Erythroblast (primary cell): ENCODE data around the gene G2E3.
"Not testable (repeated sequence)": the region's sequence is repeated elsewhere in the genome, so short reads cannot be mapped to it uniquely, and the experiment has no call there.

ENCODE experiments used
- DNase-seq, 2 experiments: peaks; one replicate each; lab custom pipeline; 2025; lab: John Stamatoyannopoulos, UW
- GATA1 ChIP-seq: IDR thresholded peaks from 2 replicates; pipeline ENCODE4 v1.6.1; 2011; ENCODE audit warnings: low read depth, mild to moderate bottlenecking, control low read depth, low read length, moderate library complexity
- POLR2A ChIP-seq: IDR thresholded peaks from 2 replicates; pipeline ENCODE4 v1.6.1; 2011; ENCODE audit warnings: mild to moderate bottlenecking, low read length

The G2E3 gene

DNA sequence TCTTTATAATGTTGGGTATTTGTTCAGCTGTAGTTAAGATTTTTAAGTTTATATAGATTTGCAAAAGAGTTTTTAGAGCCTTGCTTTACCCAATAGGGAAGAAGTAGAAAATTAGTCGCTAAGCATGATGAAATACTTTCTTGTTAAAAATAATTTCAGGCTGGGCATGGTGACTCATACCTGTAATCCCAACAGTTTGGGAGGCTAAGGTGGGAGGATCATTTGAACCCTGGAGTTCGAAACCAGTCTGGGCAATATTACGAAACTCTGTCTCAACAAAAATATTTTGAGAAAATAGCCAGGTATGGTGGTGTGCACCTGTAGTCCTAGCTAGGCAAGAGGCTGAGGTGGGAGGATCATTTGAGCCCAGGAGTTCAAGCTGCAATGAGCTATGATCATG lies 44.4 kb downstream of the G2E3 start:
- peak in 1 of 2 experiments; percentile 9 for DNase-seq
- TF ChIP-seq GATA1 (no peak), POLR2A (no peak)

DNA sequence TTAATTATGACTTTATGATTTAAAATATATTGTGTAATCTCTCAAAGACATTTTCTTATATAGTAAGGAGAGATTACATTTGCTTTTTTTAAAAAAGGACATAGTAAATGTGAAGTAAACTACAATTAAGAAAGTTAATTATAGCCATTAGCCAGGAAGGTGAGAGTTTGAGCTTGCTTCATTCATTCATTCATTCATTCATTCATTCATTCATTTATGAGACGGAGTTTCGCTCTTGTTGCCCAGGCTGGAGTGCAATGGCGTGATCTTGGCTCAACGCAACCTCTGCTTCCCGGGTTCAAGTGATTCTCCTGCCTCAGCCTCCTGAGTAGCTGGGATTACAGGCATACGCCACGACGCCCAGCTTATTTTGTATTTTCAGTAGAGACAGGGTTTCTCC lies 45.7 kb downstream of the G2E3 start:
- DNase-seq: not testable (repeated sequence)

DNA sequence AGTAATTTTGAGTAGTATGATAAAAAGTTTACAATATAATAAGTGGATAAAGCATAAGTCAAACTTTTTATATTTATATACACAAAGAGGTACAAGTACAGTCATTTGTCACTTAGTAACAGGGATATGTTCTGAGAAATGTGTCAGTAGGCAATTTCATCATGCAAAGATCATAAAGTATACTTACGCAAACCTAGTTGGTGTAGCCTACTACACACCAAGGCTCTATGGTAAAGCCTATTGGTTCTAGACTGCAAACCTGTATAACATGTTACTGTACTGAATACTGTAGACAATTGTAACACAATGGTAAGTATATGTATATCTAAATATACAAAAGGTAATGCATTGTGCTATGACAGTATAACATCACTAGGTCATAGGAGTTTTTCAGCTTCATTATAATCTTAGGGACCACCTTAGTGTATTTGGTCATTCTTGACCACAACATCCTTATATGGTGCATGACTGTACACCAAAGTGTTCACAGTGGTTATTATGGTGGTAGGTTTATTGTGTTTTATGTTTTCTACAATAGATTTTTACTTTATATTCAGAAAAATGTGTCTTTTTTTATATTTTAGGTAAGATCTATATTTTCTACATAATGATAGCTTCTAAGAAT lies 48.3 kb downstream of the G2E3 start:
- DNase-seq: no peak
- no peak for TF ChIP-seq POLR2A
- TF ChIP-seq GATA1: no peak

DNA sequence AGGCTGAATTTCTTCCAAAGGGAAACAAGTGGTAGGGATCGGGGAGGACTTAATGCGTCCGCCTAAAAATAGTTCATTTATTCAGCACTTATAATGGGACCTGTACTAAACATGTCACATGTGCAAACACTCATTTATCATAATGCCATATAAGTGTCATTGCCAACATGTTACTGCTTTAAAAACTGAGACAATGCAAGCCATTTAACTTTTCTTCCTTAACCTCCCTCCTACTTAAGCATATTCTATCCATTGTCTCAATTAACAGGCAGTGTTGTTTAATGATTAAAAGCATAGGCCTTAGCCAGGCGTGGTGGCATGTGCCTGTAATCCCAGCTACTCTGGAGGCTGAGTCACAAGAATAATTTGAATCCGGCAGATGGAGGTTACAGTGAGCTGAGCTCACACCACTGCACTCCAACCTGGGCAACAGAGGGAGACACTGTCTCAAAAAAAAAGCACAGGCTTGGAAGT lies 49.6 kb downstream of the G2E3 start:
- TF ChIP-seq GATA1 (no peak), POLR2A (no peak)
- DNase-seq: peak in 1 of 2 experiments; percentile 3

DNA sequence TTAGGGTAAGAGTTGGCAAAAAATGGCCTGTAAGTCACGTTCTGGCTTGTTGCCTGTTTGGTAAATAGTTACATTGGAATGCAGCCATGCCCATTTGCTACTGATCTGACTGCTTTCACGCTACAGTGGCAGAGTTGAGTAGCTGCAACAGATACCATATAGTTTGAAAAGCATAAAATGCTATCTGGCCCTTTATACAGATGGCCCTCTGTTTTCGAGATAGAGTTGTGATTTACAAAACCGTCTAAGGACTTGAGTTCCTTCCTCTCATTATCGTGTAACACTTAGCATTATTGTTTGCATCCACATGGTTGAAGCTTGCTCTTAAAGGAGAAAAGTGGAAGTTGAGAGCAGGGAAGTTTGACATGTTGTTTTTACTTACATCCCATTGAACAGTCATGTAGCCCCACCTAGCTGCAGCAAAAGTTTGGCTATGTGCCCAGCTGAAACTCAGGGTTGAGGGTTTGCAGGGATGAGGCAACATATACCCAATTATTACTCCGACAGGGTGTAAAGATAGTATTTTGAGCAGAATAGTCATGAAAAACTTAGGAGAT lies 51.9 kb downstream of the G2E3 start:
- TF ChIP-seq GATA1 (no peak), POLR2A (no peak)
- peak; percentile 79 to 92 for DNase-seq

DNA sequence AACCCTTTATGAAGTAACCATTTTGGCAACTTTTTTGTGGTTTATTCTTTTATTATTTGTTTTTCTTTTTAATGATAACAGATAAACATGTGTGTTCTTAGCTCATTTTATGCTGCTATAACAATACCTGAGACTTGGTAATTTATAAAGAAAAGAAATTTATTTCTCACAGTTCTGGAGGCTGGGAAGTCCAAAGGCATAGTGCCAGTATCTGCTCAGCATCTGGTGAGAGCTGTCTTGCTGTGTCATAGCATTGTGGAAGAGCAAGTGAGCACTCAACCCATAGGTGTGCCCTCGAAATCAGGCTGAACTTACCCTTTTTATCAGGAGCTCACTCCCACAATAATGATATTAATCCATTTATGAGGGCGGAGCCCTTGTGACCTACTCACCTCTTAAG lies 55.2 kb downstream of the G2E3 start:
- TF ChIP-seq POLR2A: no peak
- peak in 1 of 2 experiments; percentile 8 for DNase-seq

DNA sequence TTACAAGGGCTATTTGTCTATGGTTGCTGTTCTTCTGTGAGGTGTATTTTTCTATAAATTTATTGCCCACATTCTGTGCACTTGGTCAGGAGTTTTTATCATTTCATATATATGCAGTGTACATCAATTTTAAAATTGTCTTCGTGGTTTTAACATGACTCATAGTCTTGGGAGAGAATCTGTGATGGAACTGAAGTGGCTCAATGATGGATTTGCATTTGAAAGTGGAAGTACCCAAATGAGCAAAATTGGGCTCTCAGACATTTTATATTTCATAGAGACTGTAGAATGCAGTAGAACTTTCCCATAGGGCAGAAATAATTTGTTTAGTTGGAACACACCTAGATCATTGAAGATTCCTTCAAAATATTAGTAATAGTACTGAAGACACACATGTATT lies 61.2 kb downstream of the G2E3 start:
- TF ChIP-seq POLR2A: no peak
- TF ChIP-seq GATA1: no peak
- DNase-seq: peak in 1 of 2 experiments; percentile 13

DNA sequence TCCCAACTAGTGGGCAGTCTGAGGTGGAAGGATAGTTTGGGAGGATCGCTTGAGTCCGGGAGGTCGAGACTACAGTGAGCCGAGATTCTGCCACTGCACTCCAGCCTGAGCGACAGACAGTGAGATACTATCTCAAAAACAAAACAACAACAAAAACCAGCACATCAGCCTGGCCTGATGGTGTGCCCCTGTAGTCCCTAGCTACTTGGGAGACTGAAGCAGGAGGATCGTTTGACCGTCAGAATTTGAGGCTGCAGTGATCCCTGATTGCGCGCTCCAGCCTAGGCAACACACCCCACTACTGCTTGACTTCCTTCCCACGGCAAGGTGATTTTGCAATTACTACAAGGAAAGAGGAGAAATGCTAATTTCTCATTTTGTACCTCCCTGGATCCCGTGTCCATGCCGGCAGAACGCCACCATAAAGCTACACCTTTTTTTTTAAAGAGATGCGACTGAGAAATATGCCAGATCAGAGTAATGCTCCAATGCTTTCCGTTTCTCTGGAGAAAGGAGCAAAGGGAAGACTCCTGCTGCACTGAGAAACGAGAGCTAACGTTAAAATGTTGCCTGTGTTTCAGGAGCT lies 62.5 kb downstream of the G2E3 start:
- TF ChIP-seq GATA1: no peak
- TF ChIP-seq POLR2A: no peak
- peak; percentile 63 to 72 for DNase-seq

DNA sequence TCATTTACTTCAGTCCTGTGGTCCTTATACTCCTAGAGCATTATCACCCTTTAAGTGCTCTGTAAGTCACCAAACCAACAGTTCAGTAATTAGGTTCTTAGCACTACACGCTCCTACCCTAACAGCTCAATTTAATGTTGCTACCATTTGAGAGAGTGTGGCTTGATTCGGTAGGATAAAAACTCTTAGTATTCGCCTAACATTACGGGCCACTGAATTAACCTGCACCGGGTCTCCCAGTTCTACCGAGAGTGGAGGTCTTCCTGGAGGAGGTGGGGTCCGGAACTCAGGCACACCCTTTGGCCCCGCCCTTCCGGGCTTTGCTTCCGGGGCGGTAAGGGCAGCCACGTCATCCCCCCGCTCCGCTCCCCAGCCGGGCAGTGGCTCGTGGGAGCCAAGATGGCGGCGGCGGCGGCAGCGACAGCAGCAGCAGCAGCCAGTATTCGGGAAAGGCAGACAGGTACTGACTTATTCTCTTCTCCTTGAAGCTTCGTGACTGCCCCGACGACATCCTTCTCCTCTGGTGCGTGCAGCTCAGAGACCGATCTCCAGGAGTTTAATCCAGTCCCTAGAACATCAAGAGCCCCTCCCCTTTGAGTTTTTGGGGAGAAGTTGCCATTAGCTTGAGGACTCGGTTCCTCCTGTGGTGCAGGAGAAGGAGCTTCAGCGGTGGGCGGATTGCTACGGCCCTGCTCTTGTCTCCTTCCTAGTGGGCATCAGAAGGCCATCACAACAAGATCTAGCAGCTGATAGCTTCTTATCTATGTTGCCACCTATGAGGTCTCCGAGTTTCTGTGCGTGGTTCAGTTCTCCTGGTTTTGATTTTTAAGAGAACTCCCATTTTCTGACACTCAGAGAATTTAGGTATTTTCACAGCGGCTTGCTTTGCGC lies 63.2 kb downstream of the G2E3 start, which contains the start of gene SCFD1:
SCFD1 (plus strand) TSS at position 380 of the 891 bp plus-strand sequence; CDS start at position 400, 20 bp downstream.
- DNase-seq: peak; percentile 93 to 95
- TF ChIP-seq GATA1: peak; percentile 17
- TF ChIP-seq POLR2A: peak; percentile 99

DNA sequence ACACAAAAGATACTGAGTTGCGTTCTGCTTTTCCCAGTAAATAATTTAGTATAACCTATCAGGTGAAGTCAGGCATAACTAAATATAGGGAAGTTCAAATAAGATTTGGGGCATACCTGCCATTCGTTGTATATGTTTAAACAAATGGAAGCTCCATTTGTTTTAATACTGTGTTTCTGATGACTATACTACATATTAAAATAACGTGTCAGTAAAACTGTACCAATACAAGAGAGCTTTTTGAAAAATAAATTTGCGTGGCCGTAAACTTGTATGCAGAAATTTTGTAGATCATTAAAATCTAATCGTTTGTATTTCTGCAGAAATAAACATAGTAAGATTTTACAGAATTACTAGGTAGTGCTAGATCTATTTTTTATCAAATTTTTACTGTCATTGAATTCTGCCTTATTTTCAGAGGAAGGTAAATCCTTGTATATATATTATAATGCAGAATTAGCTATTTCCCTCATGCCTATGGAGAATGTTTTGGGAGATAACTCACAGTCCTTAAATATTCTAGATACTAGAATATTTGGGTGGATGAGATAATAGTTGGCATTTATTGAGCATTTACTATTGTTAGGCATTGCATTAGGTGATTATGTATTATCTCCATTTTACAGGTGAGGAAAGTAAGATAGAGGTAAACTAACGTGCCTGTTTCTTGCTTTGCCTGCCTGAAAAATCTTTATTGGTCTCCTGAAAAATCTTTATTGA lies 64.6 kb downstream of the G2E3 start:
- no peak for TF ChIP-seq GATA1
- no peak for TF ChIP-seq POLR2A
- no peak for DNase-seq

DNA sequence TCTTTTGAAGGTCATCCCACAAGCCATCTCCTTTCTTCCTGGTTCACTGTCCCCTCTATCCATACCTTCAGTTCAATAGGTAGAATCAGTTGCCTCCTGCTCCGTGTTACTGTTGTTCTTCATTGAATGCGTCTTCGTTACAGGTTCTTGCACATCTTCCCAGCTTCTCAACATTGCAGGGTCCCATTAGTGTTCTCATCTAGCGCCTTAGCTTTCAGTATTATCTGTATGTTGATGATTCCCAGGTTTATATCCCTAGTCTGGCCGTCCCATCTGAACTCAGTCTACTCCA lies 65.1 kb downstream of the G2E3 start:
- TF ChIP-seq GATA1 (no peak), POLR2A (no peak)
- DNase-seq: peak in 1 of 2 experiments; percentile 26

DNA sequence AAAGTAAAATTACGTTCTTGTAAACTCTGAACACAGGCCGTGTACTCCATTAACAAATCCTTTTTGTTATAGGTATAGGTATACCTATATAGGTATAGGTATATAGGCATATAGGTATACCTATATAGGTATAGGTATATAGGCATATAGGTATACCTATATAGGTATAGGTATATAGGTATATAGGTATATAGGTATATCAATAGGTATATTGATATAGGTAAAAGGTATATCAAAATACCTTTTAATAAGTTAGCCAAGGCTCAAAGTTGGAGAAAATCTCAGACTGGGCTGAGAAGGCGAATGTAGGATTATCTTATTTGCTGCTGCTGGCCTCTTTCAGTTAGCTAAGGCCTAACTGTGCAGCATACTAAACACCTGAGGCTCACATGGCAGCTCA lies 66.6 kb downstream of the G2E3 start:
- DNase-seq: no peak
- TF ChIP-seq GATA1 (no peak), POLR2A (no peak)

DNA sequence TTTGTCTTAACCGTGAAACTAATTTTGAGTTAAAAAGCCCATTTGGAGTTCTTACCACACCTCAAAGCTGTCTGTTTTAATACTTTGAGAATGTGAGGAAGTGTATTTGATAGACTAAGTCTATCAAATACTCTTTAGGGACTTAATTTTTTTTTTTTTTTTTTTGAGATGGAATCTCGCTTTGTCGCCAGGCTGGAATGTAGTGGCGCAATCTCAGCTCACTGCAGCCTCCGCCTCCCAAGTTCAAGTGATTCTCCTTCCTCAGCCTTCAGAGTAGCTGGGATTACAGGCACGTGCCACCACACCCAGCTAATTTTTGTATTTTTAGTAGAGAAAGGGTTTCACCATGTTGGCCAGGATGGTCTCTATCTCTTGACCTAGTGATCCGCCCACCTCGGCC lies 70.5 kb downstream of the G2E3 start:
- peak in 1 of 2 experiments; percentile 3 for DNase-seq
